ENCODE data around the gene CDC42BPB. TPM values are rescaled to one million over a fixed set of nuclear protein-coding genes. Genes with fewer than 3 reads are reported as not detected.
A peak's percentile ranks its signal among the peaks of the same experiment; 100 is the strongest.

Gene CDC42BPB
- total RNA-seq, 3 donors from 2014 or later (not counting 1 experiment from before 2014, with no cell fraction given), result 0.86 to 2.3 (median 2.0) TPM

- Mint-ChIP-seq H3K4me1 (peaks cover 31% of the 10 kb centered on the region in 2 donors), H3K4me3 (peak overlapping the region; percentile 30), H3K27me3 (ENCODE audit: low read depth in 2 of 2) (no peaks in the 10 kb centered on the region), H3K9me3 (no peaks in the 10 kb centered on the region), H3K27ac (peak overlapping the region; percentile 63 to 78), H3K36me3 (peaks cover 7% of the 10 kb centered on the region)
- Histone ChIP-seq H3K27me3 (ENCODE audit: control insufficient read depth, insufficient read depth, low read length) (no peaks in the 10 kb centered on the region), H3K4me3 (ENCODE audit: low read length) (no peak overlapping the region), H3K4me1 (ENCODE audit: control insufficient read depth, insufficient read depth, low read length) (peaks cover 38% of the 10 kb centered on the region), H3K36me3 (ENCODE audit: control insufficient read depth, insufficient read depth, low read length) (peaks cover 26% of the 10 kb centered on the region), H3K9me3 (ENCODE audit: control insufficient read depth, insufficient read depth, low read length) (no peaks in the 10 kb centered on the region), H3K27ac (ENCODE audit: low read length) (peak overlapping the region; percentile 64)
- WGBS (ENCODE audit: insufficient coverage), result 9% methylated on average over 3 of the region's 4 CpGs
- DNase-seq (no peak), ATAC-seq (peak; percentile 29 to 40 (median 36))
- intact Hi-C loops (cut with micrococcal nuclease), result no loop called here
- TF ChIP-seq CTCF (IDR thresholded peaks at IDR 0.05), result no peak
Observed at GRCh38 chr14:102901633-102902032, 155.7 kb downstream of the CDC42BPB start.

- peak in 1 of 2 donors; percentile 53 for DNase-seq
- Mint-ChIP-seq H3K9me3 (no peaks in the 10 kb centered on the region), H3K4me1 (peaks cover 31% of the 10 kb centered on the region in 2 donors), H3K36me3 (peaks cover 7% of the 10 kb centered on the region), H3K27me3 (ENCODE audit: low read depth in 2 of 2) (no peaks in the 10 kb centered on the region), H3K27ac (peak overlapping the region; percentile 63 to 78), H3K4me3 (peak overlapping the region; percentile 30)
- 63% methylated on average over 39 of the region's 39 CpGs for WGBS (ENCODE audit: insufficient coverage)
- Histone ChIP-seq H3K4me1 (ENCODE audit: control insufficient read depth, insufficient read depth, low read length) (peaks cover 38% of the 10 kb centered on the region), H3K9me3 (ENCODE audit: control insufficient read depth, insufficient read depth, low read length) (no peaks in the 10 kb centered on the region), H3K36me3 (ENCODE audit: control insufficient read depth, insufficient read depth, low read length) (peaks cover 22% of the 10 kb centered on the region), H3K4me3 (ENCODE audit: low read length) (no peak overlapping the region), H3K27ac (ENCODE audit: low read length) (peak overlapping the region; percentile 64), H3K27me3 (ENCODE audit: control insufficient read depth, insufficient read depth, low read length) (no peaks in the 10 kb centered on the region)
- peak; percentile 66 to 84 (median 83) for ATAC-seq
- TF ChIP-seq CTCF (IDR thresholded peaks at IDR 0.05), result no peak
- intact Hi-C loops (cut with micrococcal nuclease), result no loop called here
Observed at GRCh38 chr14:102900631-102901571, 156.4 kb downstream of the CDC42BPB start.

GRCh38 chr14:102899516-102899900 lies 157.8 kb downstream of the CDC42BPB start:
- Mint-ChIP-seq H3K4me1 (peaks cover 31% of the 10 kb centered on the region in 2 donors), H3K4me3 (no peak overlapping the region), H3K36me3 (peaks cover 7% of the 10 kb centered on the region), H3K27ac (peak overlapping the region in 1 of 2 donors; percentile 9), H3K27me3 (ENCODE audit: low read depth in 2 of 2) (no peaks in the 10 kb centered on the region), H3K9me3 (no peaks in the 10 kb centered on the region)
- peak overlapping the region; percentile 10 for H3K27ac ChIP-seq (ENCODE audit: low read length)
- H3K36me3 ChIP-seq (ENCODE audit: control insufficient read depth, insufficient read depth, low read length), result peaks cover 16% of the 10 kb centered on the region
- 93% methylated on average over 8 of the region's 8 CpGs for WGBS (ENCODE audit: insufficient coverage)
- DNase-seq (no peak), ATAC-seq (no peak)
- intact Hi-C loops (cut with micrococcal nuclease), result no loop called here
- no peak for TF ChIP-seq CTCF (IDR thresholded peaks at IDR 0.05)
- H3K4me3 ChIP-seq (ENCODE audit: low read length), result no peak overlapping the region
- H3K27me3 ChIP-seq (ENCODE audit: control insufficient read depth, insufficient read depth, low read length), result no peaks in the 10 kb centered on the region
- no peaks in the 10 kb centered on the region for H3K9me3 ChIP-seq (ENCODE audit: control insufficient read depth, insufficient read depth, low read length)
- peaks cover 38% of the 10 kb centered on the region for H3K4me1 ChIP-seq (ENCODE audit: control insufficient read depth, insufficient read depth, low read length)
